ENCODE measurements around the gene SHANK3. TPM values are rescaled to one million over a fixed set of nuclear protein-coding genes. Genes with fewer than 3 reads are reported as not detected.

Gene SHANK3
- total RNA-seq, 6 experiments from 2014 or later = 0.65 to 0.97 (median 0.68) TPM

DNA sequence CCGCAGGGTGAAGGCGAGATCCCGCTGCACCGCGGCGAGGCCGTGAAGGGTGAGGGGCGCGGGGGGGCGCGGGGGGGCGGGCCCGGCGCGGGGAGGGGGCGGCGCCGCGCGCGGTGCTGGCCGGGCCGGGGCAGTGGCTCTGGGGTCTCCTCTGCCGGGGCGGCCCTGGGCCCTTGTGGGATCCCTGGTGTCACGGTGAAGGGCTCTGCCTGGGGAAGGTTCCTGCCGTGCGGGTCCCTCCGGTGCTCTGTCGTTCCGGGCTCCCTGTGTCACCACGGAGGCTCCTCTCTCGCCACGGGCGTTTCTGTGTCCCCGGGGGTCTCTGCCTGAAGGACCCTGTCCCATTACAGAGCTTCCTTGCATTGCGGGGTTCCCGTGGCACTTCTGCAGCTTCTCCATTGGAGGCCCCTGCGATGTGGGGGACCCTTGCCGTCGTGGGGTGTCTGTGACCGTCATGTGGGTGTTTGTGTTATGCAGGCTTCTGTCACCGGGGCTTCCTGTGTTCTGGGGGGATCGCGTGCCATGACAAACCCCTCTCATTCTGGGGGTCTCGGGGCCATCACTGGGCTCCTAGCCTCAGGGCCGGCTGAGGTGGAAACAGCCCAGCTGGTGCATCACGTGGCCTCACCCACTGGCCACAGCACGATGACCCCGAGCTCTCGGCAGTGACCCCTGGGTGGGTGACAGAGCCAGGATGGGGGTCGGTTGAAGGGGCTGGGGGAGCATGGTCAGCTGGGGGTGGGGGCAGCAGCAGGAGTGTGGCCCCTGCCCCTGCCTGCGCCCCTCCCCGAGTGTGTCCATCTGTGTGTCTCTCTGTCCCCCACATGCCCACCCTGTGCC, 25.3 kb downstream of the SHANK3 start:
- no peaks in the 10 kb centered on the region for H3K9me3 Mint-ChIP-seq
- peaks cover 13% of the 10 kb centered on the region for H3K27me3 Mint-ChIP-seq (ENCODE audit: insufficient read depth)
- H3K4me3 Mint-ChIP-seq = peak overlapping the region; percentile 64
- H3K4me1 Mint-ChIP-seq (ENCODE audit: low read depth) = no peaks in the 10 kb centered on the region
- no peak overlapping the region for H3K27ac Mint-ChIP-seq
- no peak for DNase-seq
- TF ChIP-seq, protein P1, sequence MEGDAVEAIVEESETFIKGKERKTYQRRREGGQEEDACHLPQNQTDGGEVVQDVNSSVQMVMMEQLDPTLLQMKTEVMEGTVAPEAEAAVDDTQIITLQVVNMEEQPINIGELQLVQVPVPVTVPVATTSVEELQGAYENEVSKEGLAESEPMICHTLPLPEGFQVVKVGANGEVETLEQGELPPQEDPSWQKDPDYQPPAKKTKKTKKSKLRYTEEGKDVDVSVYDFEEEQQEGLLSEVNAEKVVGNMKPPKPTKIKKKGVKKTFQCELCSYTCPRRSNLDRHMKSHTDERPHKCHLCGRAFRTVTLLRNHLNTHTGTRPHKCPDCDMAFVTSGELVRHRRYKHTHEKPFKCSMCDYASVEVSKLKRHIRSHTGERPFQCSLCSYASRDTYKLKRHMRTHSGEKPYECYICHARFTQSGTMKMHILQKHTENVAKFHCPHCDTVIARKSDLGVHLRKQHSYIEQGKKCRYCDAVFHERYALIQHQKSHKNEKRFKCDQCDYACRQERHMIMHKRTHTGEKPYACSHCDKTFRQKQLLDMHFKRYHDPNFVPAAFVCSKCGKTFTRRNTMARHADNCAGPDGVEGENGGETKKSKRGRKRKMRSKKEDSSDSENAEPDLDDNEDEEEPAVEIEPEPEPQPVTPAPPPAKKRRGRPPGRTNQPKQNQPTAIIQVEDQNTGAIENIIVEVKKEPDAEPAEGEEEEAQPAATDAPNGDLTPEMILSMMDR (IDR thresholded peaks at IDR 0.05) = no peak
- no peaks in the 10 kb centered on the region for H3K36me3 Mint-ChIP-seq (ENCODE audit: low read depth)

DNA sequence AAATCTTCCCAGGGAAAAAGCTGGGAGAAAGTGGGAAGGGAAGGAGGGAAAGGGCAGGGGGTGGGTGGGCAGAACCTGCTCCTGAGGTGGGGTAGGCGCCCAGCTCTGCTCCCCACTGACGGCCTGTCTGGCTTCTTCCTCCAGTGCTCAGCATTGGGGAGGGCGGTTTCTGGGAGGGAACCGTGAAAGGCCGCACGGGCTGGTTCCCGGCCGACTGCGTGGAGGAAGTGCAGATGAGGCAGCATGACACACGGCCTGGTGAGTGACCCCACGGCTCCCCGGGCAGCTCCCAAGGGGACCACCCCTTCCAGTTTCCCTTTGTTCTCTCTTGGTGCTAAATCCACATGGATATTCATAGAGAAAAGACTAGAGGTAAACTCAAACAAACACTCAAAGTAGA, 25.9 kb downstream of the SHANK3 start:
- H3K27me3 Mint-ChIP-seq (ENCODE audit: insufficient read depth) = peaks cover 6% of the 10 kb centered on the region; the same call in 1 of the 2 replicates
- no peaks in the 10 kb centered on the region for H3K4me1 Mint-ChIP-seq (ENCODE audit: low read depth)
- H3K36me3 Mint-ChIP-seq (ENCODE audit: low read depth) = no peaks in the 10 kb centered on the region
- H3K4me3 Mint-ChIP-seq = no peak overlapping the region
- no peaks in the 10 kb centered on the region for H3K9me3 Mint-ChIP-seq
- TF ChIP-seq, protein P1 (IDR thresholded peaks at IDR 0.05) = no peak
- H3K27ac Mint-ChIP-seq = no peak overlapping the region
- DNase-seq = no peak

GRCh38 chr22:50699001-50699755, 26.6 kb downstream of the SHANK3 start:
- H3K9me3 Mint-ChIP-seq = no peaks in the 10 kb centered on the region
- no peaks in the 10 kb centered on the region for H3K4me1 Mint-ChIP-seq (ENCODE audit: low read depth)
- H3K36me3 Mint-ChIP-seq (ENCODE audit: low read depth) = no peaks in the 10 kb centered on the region
- DNase-seq = no peak
- no peak overlapping the region for H3K4me3 Mint-ChIP-seq
- TF ChIP-seq, protein P1 (IDR thresholded peaks at IDR 0.05) = no peak
- peaks cover 6% of the 10 kb centered on the region; the same call in 1 of the 2 replicates for H3K27me3 Mint-ChIP-seq (ENCODE audit: insufficient read depth)
- no peak overlapping the region for H3K27ac Mint-ChIP-seq

DNA sequence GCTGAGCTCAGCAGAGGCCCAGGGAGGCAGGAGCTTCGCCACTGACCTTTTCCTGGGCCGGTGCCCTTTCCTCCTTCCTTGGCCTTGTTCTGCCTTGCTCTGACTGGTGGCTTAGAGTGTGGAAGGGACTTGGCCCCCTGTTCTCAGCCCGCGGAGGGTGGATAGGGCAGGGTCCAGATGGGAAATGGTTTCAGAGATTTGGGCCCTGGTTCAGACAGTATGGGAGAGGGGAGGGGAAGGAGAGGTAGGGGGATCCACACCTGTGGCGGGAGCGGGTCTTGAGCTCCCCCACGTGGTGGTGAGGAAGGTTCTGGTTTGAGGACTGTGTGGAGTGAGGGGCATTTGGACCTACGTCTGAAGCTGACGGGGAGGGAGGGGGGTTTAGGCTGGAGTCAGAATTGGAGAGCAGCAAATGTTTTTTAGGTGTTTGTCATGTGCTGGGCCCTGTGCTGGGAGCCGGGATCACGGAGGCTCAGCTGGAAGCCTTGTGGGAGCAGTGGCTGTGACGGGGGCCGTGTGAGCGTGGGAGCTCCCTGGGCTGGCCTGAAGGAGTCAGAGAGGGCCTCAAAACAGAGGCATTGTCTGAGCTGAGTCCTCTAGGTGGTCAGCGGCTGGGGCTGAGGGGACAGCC, 27.2 kb downstream of the SHANK3 start:
- peaks cover 6% of the 10 kb centered on the region; the same call in 1 of the 2 replicates for H3K27me3 Mint-ChIP-seq (ENCODE audit: insufficient read depth)
- H3K27ac Mint-ChIP-seq = no peak overlapping the region
- no peak for DNase-seq
- no peaks in the 10 kb centered on the region for H3K9me3 Mint-ChIP-seq
- H3K4me3 Mint-ChIP-seq = no peak overlapping the region
- H3K36me3 Mint-ChIP-seq (ENCODE audit: low read depth) = no peaks in the 10 kb centered on the region
- TF ChIP-seq, protein P1 (IDR thresholded peaks at IDR 0.05) = peak; percentile 31
- H3K4me1 Mint-ChIP-seq (ENCODE audit: low read depth) = no peaks in the 10 kb centered on the region

DNA sequence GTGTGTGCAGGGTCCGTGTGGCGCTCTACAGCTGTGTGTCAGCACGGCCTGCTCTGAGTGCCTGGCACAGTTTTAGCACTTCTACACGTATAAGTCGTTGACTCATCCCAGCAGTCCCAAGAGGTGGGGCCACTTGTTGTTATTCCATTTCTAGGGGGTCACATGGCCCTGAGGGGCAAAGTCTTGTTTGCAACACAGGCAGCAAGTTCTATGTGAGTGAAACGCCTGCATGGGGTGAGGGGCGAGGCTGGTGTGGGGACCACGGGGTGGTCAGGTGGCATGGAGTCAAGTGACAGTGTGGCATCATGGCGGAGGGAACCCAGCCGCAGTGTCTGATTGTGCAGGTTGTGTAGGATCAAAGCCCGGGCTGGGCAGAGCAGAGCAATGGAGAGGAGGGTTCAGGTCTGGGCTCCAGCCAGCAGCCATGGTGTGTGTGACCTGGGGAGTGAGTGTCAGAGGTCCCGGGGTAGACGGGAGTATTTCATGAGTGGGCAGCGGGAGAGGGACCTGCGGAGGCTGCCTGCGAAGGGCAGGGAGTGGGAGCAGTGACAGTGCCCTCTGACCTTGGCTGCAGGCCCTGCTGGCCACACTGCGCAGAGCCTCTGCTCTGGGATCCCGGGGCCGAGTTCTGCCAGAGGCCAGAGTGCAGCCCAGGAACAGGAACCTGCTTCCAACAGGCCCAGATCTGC, 27.9 kb downstream of the SHANK3 start:
- Mint-ChIP-seq H3K4me1 (ENCODE audit: low read depth) (no peaks in the 10 kb centered on the region), H3K4me3 (no peak overlapping the region), H3K36me3 (ENCODE audit: low read depth) (no peaks in the 10 kb centered on the region), H3K9me3 (no peaks in the 10 kb centered on the region), H3K27ac (no peak overlapping the region), H3K27me3 (ENCODE audit: insufficient read depth) (peaks cover 6% of the 10 kb centered on the region; the same call in 1 of the 2 replicates)
- no peak for DNase-seq
- TF ChIP-seq, protein P1 (IDR thresholded peaks at IDR 0.05) = no peak
